H1 (cell line): ENCODE data around the gene SERPINA10. TPM values are rescaled to one million over a fixed set of nuclear protein-coding genes. Genes with fewer than 3 reads are reported as not detected.

ENCODE experiments used
- HDAC2 ChIP-seq, 2 experiments: fragments of 300-600 bp in 1 of 2; sonication (generic) in 1 of 2; IDR thresholded peaks; 2 replicates each; pipeline ENCODE4 v1.6.1; 2011 to 2012; ENCODE audit warnings: low read depth in 2 of 2, low read length in 2 of 2, mild to moderate bottlenecking in 2 of 2, moderate library complexity in 2 of 2, borderline replicate concordance in 1 of 2, inconsistent platforms in 1 of 2
- SP4 ChIP-seq: IDR thresholded peaks from 2 replicates; pipeline ENCODE4 v1.6.1; 2012; ENCODE audit warnings: low read length, inconsistent platforms
- polyA plus RNA-seq, 7 experiments: library from polyadenylated mRNA; depleted of rRNA in 3 of 7; stranded (reverse) in 5 of 7; unstranded in 2 of 7; fragments of >200 nt in 5 of 7; fragments of 200-250 nt in 2 of 7; gene quantifications; 1 replicate in 5 of 7; 2 replicates in 1 of 7; 4 replicates in 1 of 7; pipeline versions ENCODE4 v1.2.1 to v1.2.3, GENCODE V29; 2011 to 2013; ENCODE audit warnings: missing spikeins in 2 of 7, mixed read lengths in 2 of 7
- total RNA-seq: library from RNA; stranded (reverse); fragmentation: NEBNext Ultra II Directional; extraction: Animal tissue kit (Norgen Biotek cat#: 25700); gene quantifications from 2 replicates; pipeline ENCODE4 v1.2.1, GENCODE V29; 2021
- TF ChIP-seq, protein P1 (sequence below): fragments of 300-600 bp; sonication (generic); IDR thresholded peaks from 2 replicates; pipeline ENCODE4 v1.7.1; 2012; ENCODE audit warnings: low read length, moderate library complexity, mild to moderate bottlenecking, inconsistent platforms; ENCODE audit not compliant: insufficient replicate concordance
- TF ChIP-seq, protein P2 (sequence below): IDR thresholded peaks from 2 replicates; pipeline ENCODE4 v1.6.1; 2012; ENCODE audit warnings: low read length, inconsistent platforms

The SERPINA10 gene
- total and polyA plus RNA-seq, 2 of the 8 experiments (the other 6 are each of a cell fraction or from before 2014, with no cell fraction given) = not detected

GRCh38 chr14:94334872-94335271 lies 41.8 kb upstream of the SERPINA10 start (continued):
- TF ChIP-seq, protein P1, sequence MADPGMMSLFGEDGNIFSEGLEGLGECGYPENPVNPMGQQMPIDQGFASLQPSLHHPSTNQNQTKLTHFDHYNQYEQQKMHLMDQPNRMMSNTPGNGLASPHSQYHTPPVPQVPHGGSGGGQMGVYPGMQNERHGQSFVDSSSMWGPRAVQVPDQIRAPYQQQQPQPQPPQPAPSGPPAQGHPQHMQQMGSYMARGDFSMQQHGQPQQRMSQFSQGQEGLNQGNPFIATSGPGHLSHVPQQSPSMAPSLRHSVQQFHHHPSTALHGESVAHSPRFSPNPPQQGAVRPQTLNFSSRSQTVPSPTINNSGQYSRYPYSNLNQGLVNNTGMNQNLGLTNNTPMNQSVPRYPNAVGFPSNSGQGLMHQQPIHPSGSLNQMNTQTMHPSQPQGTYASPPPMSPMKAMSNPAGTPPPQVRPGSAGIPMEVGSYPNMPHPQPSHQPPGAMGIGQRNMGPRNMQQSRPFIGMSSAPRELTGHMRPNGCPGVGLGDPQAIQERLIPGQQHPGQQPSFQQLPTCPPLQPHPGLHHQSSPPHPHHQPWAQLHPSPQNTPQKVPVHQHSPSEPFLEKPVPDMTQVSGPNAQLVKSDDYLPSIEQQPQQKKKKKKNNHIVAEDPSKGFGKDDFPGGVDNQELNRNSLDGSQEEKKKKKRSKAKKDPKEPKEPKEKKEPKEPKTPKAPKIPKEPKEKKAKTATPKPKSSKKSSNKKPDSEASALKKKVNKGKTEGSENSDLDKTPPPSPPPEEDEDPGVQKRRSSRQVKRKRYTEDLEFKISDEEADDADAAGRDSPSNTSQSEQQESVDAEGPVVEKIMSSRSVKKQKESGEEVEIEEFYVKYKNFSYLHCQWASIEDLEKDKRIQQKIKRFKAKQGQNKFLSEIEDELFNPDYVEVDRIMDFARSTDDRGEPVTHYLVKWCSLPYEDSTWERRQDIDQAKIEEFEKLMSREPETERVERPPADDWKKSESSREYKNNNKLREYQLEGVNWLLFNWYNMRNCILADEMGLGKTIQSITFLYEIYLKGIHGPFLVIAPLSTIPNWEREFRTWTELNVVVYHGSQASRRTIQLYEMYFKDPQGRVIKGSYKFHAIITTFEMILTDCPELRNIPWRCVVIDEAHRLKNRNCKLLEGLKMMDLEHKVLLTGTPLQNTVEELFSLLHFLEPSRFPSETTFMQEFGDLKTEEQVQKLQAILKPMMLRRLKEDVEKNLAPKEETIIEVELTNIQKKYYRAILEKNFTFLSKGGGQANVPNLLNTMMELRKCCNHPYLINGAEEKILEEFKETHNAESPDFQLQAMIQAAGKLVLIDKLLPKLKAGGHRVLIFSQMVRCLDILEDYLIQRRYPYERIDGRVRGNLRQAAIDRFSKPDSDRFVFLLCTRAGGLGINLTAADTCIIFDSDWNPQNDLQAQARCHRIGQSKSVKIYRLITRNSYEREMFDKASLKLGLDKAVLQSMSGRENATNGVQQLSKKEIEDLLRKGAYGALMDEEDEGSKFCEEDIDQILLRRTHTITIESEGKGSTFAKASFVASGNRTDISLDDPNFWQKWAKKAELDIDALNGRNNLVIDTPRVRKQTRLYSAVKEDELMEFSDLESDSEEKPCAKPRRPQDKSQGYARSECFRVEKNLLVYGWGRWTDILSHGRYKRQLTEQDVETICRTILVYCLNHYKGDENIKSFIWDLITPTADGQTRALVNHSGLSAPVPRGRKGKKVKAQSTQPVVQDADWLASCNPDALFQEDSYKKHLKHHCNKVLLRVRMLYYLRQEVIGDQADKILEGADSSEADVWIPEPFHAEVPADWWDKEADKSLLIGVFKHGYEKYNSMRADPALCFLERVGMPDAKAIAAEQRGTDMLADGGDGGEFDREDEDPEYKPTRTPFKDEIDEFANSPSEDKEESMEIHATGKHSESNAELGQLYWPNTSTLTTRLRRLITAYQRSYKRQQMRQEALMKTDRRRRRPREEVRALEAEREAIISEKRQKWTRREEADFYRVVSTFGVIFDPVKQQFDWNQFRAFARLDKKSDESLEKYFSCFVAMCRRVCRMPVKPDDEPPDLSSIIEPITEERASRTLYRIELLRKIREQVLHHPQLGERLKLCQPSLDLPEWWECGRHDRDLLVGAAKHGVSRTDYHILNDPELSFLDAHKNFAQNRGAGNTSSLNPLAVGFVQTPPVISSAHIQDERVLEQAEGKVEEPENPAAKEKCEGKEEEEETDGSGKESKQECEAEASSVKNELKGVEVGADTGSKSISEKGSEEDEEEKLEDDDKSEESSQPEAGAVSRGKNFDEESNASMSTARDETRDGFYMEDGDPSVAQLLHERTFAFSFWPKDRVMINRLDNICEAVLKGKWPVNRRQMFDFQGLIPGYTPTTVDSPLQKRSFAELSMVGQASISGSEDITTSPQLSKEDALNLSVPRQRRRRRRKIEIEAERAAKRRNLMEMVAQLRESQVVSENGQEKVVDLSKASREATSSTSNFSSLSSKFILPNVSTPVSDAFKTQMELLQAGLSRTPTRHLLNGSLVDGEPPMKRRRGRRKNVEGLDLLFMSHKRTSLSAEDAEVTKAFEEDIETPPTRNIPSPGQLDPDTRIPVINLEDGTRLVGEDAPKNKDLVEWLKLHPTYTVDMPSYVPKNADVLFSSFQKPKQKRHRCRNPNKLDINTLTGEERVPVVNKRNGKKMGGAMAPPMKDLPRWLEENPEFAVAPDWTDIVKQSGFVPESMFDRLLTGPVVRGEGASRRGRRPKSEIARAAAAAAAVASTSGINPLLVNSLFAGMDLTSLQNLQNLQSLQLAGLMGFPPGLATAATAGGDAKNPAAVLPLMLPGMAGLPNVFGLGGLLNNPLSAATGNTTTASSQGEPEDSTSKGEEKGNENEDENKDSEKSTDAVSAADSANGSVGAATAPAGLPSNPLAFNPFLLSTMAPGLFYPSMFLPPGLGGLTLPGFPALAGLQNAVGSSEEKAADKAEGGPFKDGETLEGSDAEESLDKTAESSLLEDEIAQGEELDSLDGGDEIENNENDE = no peak
- TF ChIP-seq, protein P2, sequence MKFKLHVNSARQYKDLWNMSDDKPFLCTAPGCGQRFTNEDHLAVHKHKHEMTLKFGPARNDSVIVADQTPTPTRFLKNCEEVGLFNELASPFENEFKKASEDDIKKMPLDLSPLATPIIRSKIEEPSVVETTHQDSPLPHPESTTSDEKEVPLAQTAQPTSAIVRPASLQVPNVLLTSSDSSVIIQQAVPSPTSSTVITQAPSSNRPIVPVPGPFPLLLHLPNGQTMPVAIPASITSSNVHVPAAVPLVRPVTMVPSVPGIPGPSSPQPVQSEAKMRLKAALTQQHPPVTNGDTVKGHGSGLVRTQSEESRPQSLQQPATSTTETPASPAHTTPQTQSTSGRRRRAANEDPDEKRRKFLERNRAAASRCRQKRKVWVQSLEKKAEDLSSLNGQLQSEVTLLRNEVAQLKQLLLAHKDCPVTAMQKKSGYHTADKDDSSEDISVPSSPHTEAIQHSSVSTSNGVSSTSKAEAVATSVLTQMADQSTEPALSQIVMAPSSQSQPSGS = no peak
- TF ChIP-seq SP4 (no peak), HDAC2 (IDR thresholded peaks at IDR 0.05; ENCODE audit: borderline replicate concordance in 1 of 2, low read depth in 2 of 2, low read length in 2 of 2) (no peak)
